WTC11 (cell line): Measurements from ENCODE around the gene SLC25A21.

Experiments used
- CREB1 ChIP-seq: sonication (generic); formaldehyde crosslinking; IDR thresholded peaks from 2 replicates; pipeline ENCODE4 v1.8.0; 2023; ENCODE audit warnings: mild to moderate bottlenecking, missing genetic modification reagents
- CTCF ChIP-seq: fragments of 200-600 bp; IDR thresholded peaks from 2 replicates; pipeline ENCODE4 v1.8.0; 2022; ENCODE audit warnings: antibody characterized with exemption
- FOXJ3 ChIP-seq: sonication (generic); formaldehyde crosslinking; IDR thresholded peaks from 2 replicates; pipeline ENCODE4 v1.9.0; 2021; ENCODE audit warnings: missing genetic modification reagents, mild to moderate bottlenecking, borderline replicate concordance
- JUN ChIP-seq: sonication (generic); formaldehyde crosslinking; IDR thresholded peaks from 2 replicates; pipeline ENCODE4 v1.8.0; 2023; ENCODE audit warnings: mild to moderate bottlenecking, missing genetic modification reagents
- ZNF423 ChIP-seq: fragments of 250-450 bp; sonication (Bioruptor Pico); IDR thresholded peaks from 2 replicates; pipeline ENCODE4 v2.1.2; 2022; ENCODE audit warnings: mild to moderate bottlenecking, moderate library complexity
- ZSCAN18 ChIP-seq: fragments of 250-450 bp; sonication (Bioruptor Pico); IDR thresholded peaks from 2 replicates; pipeline ENCODE4 v2.1.2; 2022; ENCODE audit warnings: mild to moderate bottlenecking, moderate library complexity
- TF ChIP-seq, protein P1 (sequence below): sonication (generic); formaldehyde crosslinking; IDR thresholded peaks from 2 replicates; pipeline ENCODE4 v1.8.0; 2022; ENCODE audit warnings: mild to moderate bottlenecking, missing genetic modification reagents
- TF ChIP-seq, protein P2 (sequence below): sonication (generic); formaldehyde crosslinking; IDR thresholded peaks from 2 replicates; pipeline ENCODE4 v1.8.1; 2023; ENCODE audit warnings: mild to moderate bottlenecking, missing genetic modification reagents, borderline replicate concordance
- TF ChIP-seq, protein P3 (sequence below): sonication (generic); formaldehyde crosslinking; IDR thresholded peaks from 2 replicates; pipeline ENCODE4 v1.8.1; 2022; ENCODE audit warnings: mild to moderate bottlenecking, moderate library complexity, missing genetic modification reagents

- TF ChIP-seq, protein P1, sequence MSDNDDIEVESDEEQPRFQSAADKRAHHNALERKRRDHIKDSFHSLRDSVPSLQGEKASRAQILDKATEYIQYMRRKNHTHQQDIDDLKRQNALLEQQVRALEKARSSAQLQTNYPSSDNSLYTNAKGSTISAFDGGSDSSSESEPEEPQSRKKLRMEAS: no peak
- TF ChIP-seq, protein P2, sequence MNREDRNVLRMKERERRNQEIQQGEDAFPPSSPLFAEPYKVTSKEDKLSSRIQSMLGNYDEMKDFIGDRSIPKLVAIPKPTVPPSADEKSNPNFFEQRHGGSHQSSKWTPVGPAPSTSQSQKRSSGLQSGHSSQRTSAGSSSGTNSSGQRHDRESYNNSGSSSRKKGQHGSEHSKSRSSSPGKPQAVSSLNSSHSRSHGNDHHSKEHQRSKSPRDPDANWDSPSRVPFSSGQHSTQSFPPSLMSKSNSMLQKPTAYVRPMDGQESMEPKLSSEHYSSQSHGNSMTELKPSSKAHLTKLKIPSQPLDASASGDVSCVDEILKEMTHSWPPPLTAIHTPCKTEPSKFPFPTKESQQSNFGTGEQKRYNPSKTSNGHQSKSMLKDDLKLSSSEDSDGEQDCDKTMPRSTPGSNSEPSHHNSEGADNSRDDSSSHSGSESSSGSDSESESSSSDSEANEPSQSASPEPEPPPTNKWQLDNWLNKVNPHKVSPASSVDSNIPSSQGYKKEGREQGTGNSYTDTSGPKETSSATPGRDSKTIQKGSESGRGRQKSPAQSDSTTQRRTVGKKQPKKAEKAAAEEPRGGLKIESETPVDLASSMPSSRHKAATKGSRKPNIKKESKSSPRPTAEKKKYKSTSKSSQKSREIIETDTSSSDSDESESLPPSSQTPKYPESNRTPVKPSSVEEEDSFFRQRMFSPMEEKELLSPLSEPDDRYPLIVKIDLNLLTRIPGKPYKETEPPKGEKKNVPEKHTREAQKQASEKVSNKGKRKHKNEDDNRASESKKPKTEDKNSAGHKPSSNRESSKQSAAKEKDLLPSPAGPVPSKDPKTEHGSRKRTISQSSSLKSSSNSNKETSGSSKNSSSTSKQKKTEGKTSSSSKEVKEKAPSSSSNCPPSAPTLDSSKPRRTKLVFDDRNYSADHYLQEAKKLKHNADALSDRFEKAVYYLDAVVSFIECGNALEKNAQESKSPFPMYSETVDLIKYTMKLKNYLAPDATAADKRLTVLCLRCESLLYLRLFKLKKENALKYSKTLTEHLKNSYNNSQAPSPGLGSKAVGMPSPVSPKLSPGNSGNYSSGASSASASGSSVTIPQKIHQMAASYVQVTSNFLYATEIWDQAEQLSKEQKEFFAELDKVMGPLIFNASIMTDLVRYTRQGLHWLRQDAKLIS (CRISPR knock-in tag): no peak
- TF ChIP-seq CTCF (no peak), CREB1 (CRISPR knock-in tag) (no peak), ZNF423 (CRISPR knock-in tag) (no peak), JUN (CRISPR knock-in tag) (no peak), FOXJ3 (no peak), ZSCAN18 (no peak)
- TF ChIP-seq, protein P3, sequence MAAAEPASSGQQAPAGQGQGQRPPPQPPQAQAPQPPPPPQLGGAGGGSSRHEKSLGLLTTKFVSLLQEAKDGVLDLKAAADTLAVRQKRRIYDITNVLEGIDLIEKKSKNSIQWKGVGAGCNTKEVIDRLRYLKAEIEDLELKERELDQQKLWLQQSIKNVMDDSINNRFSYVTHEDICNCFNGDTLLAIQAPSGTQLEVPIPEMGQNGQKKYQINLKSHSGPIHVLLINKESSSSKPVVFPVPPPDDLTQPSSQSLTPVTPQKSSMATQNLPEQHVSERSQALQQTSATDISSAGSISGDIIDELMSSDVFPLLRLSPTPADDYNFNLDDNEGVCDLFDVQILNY: no peak
These were observed 362.2 kb downstream of the SLC25A21 start for GRCh38 chr14:36810209-36810608.
